GM21515 (cell line): Measurements from ENCODE around the gene SOBP.

ENCODE experiments used
- ATAC-seq: cut with Tn5 transposase; IDR thresholded peaks from one replicate; pipeline ENCODE4 v1.9.1; 2021; ENCODE audit not compliant: unreplicated experiment

The SOBP gene

GRCh38 chr6:107582086-107582485 lies 92.2 kb downstream of the SOBP start:
- ATAC-seq = no peak

- no peak for ATAC-seq
These were observed 94.8 kb downstream of the SOBP start for GRCh38 chr6:107584726-107585125.

- no peak for ATAC-seq
These were observed 96.0 kb downstream of the SOBP start for GRCh38 chr6:107585815-107586435.

GRCh38 chr6:107587451-107587850 lies 97.5 kb downstream of the SOBP start:
- ATAC-seq = no peak

- no peak for ATAC-seq
These were observed 99.3 kb downstream of the SOBP start for GRCh38 chr6:107589199-107589598.

GRCh38 chr6:107589934-107590333 lies 100.0 kb downstream of the SOBP start:
- no peak for ATAC-seq

- ATAC-seq = no peak
These were observed 100.5 kb downstream of the SOBP start for GRCh38 chr6:107590378-107590777.

- no peak for ATAC-seq
These were observed 101.4 kb downstream of the SOBP start for GRCh38 chr6:107591346-107591745.

GRCh38 chr6:107592806-107593205 lies 102.9 kb downstream of the SOBP start:
- ATAC-seq = no peak

- ATAC-seq = no peak
These were observed 104.8 kb downstream of the SOBP start for GRCh38 chr6:107594736-107595135.

- no peak for ATAC-seq
These were observed 108.2 kb downstream of the SOBP start for GRCh38 chr6:107598091-107598490.

GRCh38 chr6:107599043-107599442 lies 109.1 kb downstream of the SOBP start:
- no peak for ATAC-seq

GRCh38 chr6:107600121-107600520 lies 110.2 kb downstream of the SOBP start:
- ATAC-seq = no peak

GRCh38 chr6:107600936-107601335 lies 111.0 kb downstream of the SOBP start:
- no peak for ATAC-seq

GRCh38 chr6:107601406-107601805 lies 111.5 kb downstream of the SOBP start:
- ATAC-seq = no peak

- ATAC-seq = no peak
These were observed 112.5 kb downstream of the SOBP start for GRCh38 chr6:107602321-107603005.

- ATAC-seq = no peak
These were observed 113.1 kb downstream of the SOBP start for GRCh38 chr6:107603006-107603370.

GRCh38 chr6:107604549-107604948 lies 114.6 kb downstream of the SOBP start:
- ATAC-seq = no peak

GRCh38 chr6:107606407-107606806 lies 116.5 kb downstream of the SOBP start:
- ATAC-seq = no peak

GRCh38 chr6:107607116-107607515 lies 117.2 kb downstream of the SOBP start:
- no peak for ATAC-seq

GRCh38 chr6:107611094-107611810 lies 121.3 kb downstream of the SOBP start:
- no peak for ATAC-seq

GRCh38 chr6:107612762-107613415 lies 123.0 kb downstream of the SOBP start:
- no peak for ATAC-seq
